OCI-LY3 (cell line): Measurements from ENCODE around the gene ZNF836.

Experiments
- H2AFZ ChIP-seq: fragments of 200-600, 300-600 bp; shearing (Covaris generic); 2 replicates; pipeline ENCODE4 v1.6.0; 2014; ENCODE audit warnings: antibody characterized with exemption, low read depth, low read length
- H3K27ac ChIP-seq: fragments of 200-600, 300-600 bp; sonication (generic); 2 replicates; pipeline ENCODE4 v1.5.1; 2014; ENCODE audit warnings: mild to moderate bottlenecking, low read length, moderate library complexity, mixed read lengths
- H3K27me3 ChIP-seq: fragments of 200-600, 300-600 bp; sonication (generic); 2 replicates; pipeline ENCODE4 v1.6.1; 2014; ENCODE audit warnings: low read depth, low read length, mixed read lengths
- H3K36me3 ChIP-seq: fragments of 200-600, 300-600 bp; sonication (generic); replicated peaks from 2 replicates; pipeline ENCODE3; 2014; ENCODE audit warnings: low read depth, low read length, mixed read lengths
- H3K4me1 ChIP-seq: fragments of 300-600, 200-600 bp; sonication (generic); 2 replicates; pipeline ENCODE4 v1.6.1; 2014; ENCODE audit warnings: low read length, mixed read lengths
- H3K4me2 ChIP-seq: fragments of 200-600, 300-600 bp; sonication (generic); 2 replicates; pipeline ENCODE4 v1.6.1; 2014; ENCODE audit warnings: low read length, mixed read lengths
- H3K4me3 ChIP-seq: fragments of 300-600, 200-600 bp; sonication (generic); 2 replicates; pipeline ENCODE4 v1.5.1; 2014; ENCODE audit warnings: antibody characterized with exemption, mild to moderate bottlenecking, low read length, moderate library complexity
- H3K79me2 ChIP-seq: fragments of 300-600, 200-600 bp; shearing (Covaris generic); 2 replicates; pipeline ENCODE4 v1.6.1; 2014; ENCODE audit warnings: mild to moderate bottlenecking, low read length, mixed read lengths
- H3K9ac ChIP-seq: fragments of 300-600, 200-600 bp; shearing (Covaris generic); 2 replicates; pipeline ENCODE4 v1.6.0; 2014; ENCODE audit warnings: mild to moderate bottlenecking, low read length, moderate library complexity
- H3K9me3 ChIP-seq: fragments of 200-600, 300-600 bp; shearing (Covaris generic); 2 replicates; pipeline ENCODE4 v1.6.1; 2014; ENCODE audit warnings: low read length, mixed read lengths; ENCODE audit not compliant: insufficient read depth
- H4K20me1 ChIP-seq: fragments of 200-600, 300-600 bp; sonication (generic); 2 replicates; pipeline ENCODE4 v1.6.1; 2016; ENCODE audit warnings: low read length, mixed read lengths; ENCODE audit not compliant: insufficient read depth
- CTCF ChIP-seq: fragments of 200-600, 300-600 bp; sonication (generic); IDR thresholded peaks from 2 replicates; pipeline ENCODE4 v1.5.1; 2014; ENCODE audit warnings: antibody characterized with exemption, low read length, low read depth
- EZH2phosphoT487 ChIP-seq: fragments of 200-600 bp; shearing (Covaris generic); IDR thresholded peaks from 2 replicates; pipeline ENCODE4 v1.6.1; 2018; ENCODE audit warnings: antibody characterized with exemption, mixed run types, low read depth

ZNF836 gene

GRCh38 chr19:52114691-52115090 lies 56.7 kb downstream of the ZNF836 start:
- Histone ChIP-seq H3K79me2 (no peaks in the 10 kb centered on the region), H3K27me3 (no peaks in the 10 kb centered on the region), H4K20me1 (no peaks in the 10 kb centered on the region), H3K4me3 (no peak overlapping the region), H3K27ac (no peak overlapping the region), H2AFZ (no peak overlapping the region), H3K4me1 (no peaks in the 10 kb centered on the region), H3K4me2 (no peak overlapping the region), H3K9ac (no peak overlapping the region), H3K9me3 (peaks cover 87% of the 10 kb centered on the region), H3K36me3 (peaks cover 60% of the 10 kb centered on the region)
- no peak for TF ChIP-seq EZH2phosphoT487
- no peak for TF ChIP-seq CTCF

GRCh38 chr19:52112624-52113023 lies 58.8 kb downstream of the ZNF836 start:
- Histone ChIP-seq H3K4me2 (no peak overlapping the region), H4K20me1 (no peaks in the 10 kb centered on the region), H3K9ac (no peak overlapping the region), H3K4me1 (no peaks in the 10 kb centered on the region), H3K4me3 (no peak overlapping the region), H3K79me2 (no peaks in the 10 kb centered on the region), H3K27ac (no peak overlapping the region), H3K36me3 (peaks cover 39% of the 10 kb centered on the region), H3K27me3 (no peaks in the 10 kb centered on the region), H2AFZ (no peak overlapping the region), H3K9me3 (peaks cover 81% of the 10 kb centered on the region)
- TF ChIP-seq CTCF (no peak), EZH2phosphoT487 (no peak)

GRCh38 chr19:52110780-52111179 lies 60.6 kb downstream of the ZNF836 start:
- Histone ChIP-seq H4K20me1 (no peaks in the 10 kb centered on the region), H3K4me3 (no peak overlapping the region), H3K9me3 (peaks cover 74% of the 10 kb centered on the region), H2AFZ (no peak overlapping the region), H3K4me1 (no peaks in the 10 kb centered on the region), H3K79me2 (no peaks in the 10 kb centered on the region), H3K9ac (no peak overlapping the region), H3K27ac (no peak overlapping the region), H3K27me3 (no peaks in the 10 kb centered on the region), H3K36me3 (peaks cover 23% of the 10 kb centered on the region), H3K4me2 (no peak overlapping the region)
- no peak for TF ChIP-seq EZH2phosphoT487
- no peak for TF ChIP-seq CTCF
